ENCODE measurements around the gene ALKAL2. TPM values are rescaled to one million over a fixed set of nuclear protein-coding genes. Genes with fewer than 3 reads are reported as not detected.

The ALKAL2 gene
- total and polyA plus RNA-seq, 2 of the 13 experiments (the other 11 are each of a cell fraction or from before 2014, with no cell fraction given): 0.22 to 1.7 TPM

DNA sequence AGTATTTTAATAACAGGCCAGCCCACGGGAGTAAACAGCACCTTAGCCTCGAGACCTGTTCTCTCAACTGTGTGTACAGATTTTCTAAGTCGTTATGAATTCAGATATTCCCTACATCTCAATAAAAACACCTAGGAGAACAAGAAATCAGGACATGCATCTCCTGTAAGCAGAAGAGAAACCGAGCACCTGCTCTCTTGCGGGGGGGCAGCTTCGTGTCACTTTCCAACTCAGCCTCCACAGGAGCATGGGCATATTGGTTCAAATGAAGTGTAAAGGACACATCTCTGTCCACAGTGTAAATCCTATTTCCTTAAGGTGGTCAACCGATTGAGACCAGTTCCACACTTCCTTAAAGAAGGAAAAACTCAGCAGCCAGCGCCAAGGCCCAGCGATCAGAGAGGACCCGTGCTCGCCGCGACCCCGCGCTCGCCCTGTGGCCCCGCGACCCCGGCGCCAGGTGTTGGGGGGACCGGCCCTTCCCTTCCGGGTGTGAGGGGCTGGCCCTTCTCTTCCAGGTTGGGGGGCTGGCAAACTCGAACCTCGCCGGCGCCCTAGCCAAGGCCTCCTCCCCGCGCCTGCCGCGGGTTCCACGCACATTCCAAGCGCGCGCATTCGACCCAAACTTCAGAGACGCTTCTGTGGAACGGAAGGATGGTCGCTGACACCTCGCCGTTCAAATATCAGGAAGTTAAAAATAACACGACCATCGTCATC lies 24.7 kb downstream of the ALKAL2 start (continued):
- TF ChIP-seq CBX2 (IDR thresholded peaks at IDR 0.05; ENCODE audit: low read depth, low read length) (no peak), CBX2 (CRISPR knock-in tag; IDR thresholded peaks at IDR 0.05; ENCODE audit: low read depth) (no peak), SALL2 (CRISPR knock-in tag; IDR thresholded peaks at IDR 0.05) (no peak), ZSCAN5A (CRISPR knock-in tag; IDR thresholded peaks at IDR 0.05; ENCODE audit: borderline replicate concordance) (no peak), ZBTB34 (CRISPR knock-in tag; IDR thresholded peaks at IDR 0.05) (no peak), SAP130 (CRISPR knock-in tag; IDR thresholded peaks at IDR 0.05; ENCODE audit: low read depth) (peak; percentile 35), BRCA1 (CRISPR knock-in tag; IDR thresholded peaks at IDR 0.05) (no peak), EEA1 (CRISPR knock-in tag; IDR thresholded peaks at IDR 0.05; ENCODE audit: borderline replicate concordance) (no peak), ZNF841 (CRISPR knock-in tag; IDR thresholded peaks at IDR 0.05; ENCODE audit: borderline replicate concordance) (no peak), NCOA2 (CRISPR knock-in tag; IDR thresholded peaks at IDR 0.05) (no peak), TBP (CRISPR knock-in tag; IDR thresholded peaks at IDR 0.05) (no peak), ZNF33B (CRISPR knock-in tag; IDR thresholded peaks at IDR 0.05) (no peak), NR2F1 (CRISPR knock-in tag; IDR thresholded peaks at IDR 0.05) (peak in 1 of 2 experiments; percentile 16; a peak in 1 of 4 replicates), SALL1 (CRISPR knock-in tag; IDR thresholded peaks at IDR 0.05) (no peak), ZBTB38 (CRISPR knock-in tag; IDR thresholded peaks at IDR 0.05) (peak; percentile 98), ZSCAN22 (CRISPR knock-in tag; IDR thresholded peaks at IDR 0.05) (no peak), ZNF333 (CRISPR knock-in tag; IDR thresholded peaks at IDR 0.05; ENCODE audit: borderline replicate concordance) (no peak), PRDM15 (CRISPR knock-in tag; IDR thresholded peaks at IDR 0.05) (no peak)
- TF ChIP-seq, protein P1, sequence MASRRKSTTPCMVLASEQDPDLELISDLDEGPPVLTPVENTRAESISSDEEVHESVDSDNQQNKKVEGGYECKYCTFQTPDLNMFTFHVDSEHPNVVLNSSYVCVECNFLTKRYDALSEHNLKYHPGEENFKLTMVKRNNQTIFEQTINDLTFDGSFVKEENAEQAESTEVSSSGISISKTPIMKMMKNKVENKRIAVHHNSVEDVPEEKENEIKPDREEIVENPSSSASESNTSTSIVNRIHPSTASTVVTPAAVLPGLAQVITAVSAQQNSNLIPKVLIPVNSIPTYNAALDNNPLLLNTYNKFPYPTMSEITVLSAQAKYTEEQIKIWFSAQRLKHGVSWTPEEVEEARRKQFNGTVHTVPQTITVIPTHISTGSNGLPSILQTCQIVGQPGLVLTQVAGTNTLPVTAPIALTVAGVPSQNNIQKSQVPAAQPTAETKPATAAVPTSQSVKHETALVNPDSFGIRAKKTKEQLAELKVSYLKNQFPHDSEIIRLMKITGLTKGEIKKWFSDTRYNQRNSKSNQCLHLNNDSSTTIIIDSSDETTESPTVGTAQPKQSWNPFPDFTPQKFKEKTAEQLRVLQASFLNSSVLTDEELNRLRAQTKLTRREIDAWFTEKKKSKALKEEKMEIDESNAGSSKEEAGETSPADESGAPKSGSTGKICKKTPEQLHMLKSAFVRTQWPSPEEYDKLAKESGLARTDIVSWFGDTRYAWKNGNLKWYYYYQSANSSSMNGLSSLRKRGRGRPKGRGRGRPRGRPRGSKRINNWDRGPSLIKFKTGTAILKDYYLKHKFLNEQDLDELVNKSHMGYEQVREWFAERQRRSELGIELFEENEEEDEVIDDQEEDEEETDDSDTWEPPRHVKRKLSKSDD (CRISPR knock-in tag; IDR thresholded peaks at IDR 0.05; ENCODE audit: low read depth): peak; percentile 66; the same call in 1 of the 2 replicates

Measured in HepG2 (cell line).